Stimulated activated CD4-positive, alpha-beta T cell treated with anti-CD3 and anti-CD28 coated beads, TNF-alpha, amount 100 ng/mL, for 4 hours (primary cell): Measurements from ENCODE around the gene FBXO11.
"Not testable (repeated sequence)": the region's sequence is repeated elsewhere in the genome, so short reads cannot be mapped to it uniquely, and the experiment has no call there.

Experiments used
- DNase-seq, 3 experiments: peaks; one replicate each; pipeline ENCODE4 v3.0.0-alpha.2; 2020; ENCODE audit warnings: low read depth in 3 of 3

Gene FBXO11

DNA sequence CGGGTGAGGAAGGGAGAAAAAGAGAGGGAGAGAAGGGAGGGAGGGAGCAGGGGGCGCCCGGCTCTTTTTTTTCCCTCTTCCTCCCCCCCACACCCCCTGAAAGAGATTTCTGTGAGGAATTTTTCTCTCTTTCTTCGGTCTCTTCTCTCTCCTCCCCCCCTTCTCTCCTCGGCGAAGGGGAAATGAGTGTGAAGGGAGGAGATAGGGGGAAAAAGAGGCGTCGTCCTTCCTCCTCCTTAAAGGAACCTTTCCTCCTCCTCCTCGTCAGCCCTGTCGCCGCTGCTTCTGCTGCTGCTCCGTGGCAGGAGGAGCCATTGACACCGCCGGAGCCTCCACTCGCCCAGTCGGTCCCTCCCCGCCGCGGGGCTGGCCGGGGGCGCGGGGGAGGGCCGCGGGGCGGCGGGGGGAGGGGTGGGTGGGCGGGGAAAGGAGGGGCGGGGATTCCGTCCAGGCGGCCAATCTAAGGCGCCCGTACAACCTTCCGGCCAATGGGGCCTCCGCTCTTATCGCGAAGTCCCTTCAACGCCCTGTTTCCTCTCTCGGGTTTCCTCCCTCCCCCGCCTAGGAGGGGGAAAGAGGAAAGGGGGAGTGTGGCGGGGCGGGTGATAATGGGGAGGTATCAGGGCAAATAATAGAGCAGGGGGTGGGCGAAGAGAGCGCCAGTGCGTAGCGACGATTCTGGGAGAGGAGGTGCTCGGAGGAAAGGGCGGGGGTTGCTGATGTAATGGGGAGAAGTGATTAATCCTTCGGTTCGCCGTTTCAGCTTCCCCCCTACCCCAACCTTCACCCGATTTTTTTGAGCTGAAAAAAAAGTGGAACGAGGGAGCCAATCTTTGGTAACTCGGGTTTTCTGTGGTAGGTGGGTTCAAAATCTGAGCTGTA, at the start of gene FBXO11:
TSS of gene FBXO11 (minus strand) at position 342 of the 882 bp plus-strand sequence. CDS start 778 bp downstream, outside the sequence.
- DNase-seq = peak; percentile 77 to 96 (median 95)

DNA sequence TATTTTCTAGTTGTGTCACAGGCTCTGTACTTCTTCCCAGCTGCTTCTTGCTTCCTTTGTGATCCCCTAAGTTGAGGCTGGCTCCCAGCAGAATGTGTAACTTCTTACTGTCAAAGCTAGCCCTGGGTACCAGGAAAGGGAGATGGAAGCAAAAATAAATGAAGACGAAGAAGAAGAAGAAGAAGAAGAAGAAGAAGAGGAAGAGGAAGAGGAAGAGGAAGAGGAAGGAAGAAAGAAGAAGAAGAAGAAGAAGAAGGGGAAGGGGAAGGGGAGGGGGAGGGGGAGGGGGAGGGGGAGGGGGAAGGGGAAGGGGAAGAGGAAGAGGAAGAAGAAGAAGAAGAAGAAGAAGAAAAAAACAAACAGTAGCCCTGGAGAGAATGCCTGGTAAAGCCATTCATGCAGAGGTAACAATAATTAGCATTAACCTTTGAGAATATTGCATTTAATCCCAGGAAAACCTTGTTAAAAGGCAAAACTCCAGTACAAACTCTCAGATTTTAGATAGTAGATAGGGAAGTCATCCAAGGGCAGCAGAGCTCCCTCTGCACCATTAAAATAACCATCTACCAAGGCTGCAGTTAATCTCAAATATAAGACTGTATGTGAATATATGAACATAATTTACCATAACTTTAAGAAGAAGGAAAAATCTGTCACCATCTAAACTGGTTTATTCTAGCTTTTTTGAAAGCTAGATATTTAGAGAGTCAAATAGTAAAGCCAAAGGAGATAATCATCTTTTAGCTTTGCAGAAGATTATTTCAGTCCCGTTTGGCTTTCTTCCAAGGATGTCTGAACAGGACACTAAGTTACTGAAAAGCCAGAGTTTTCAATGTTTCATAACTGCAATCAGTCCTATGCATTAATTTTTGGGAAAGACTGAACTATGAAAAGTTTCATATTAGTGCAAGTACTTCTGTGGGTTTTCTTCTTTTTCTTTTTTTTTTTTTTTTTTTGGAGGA, 44.3 kb upstream of the FBXO11 start:
- no peak for DNase-seq

DNA sequence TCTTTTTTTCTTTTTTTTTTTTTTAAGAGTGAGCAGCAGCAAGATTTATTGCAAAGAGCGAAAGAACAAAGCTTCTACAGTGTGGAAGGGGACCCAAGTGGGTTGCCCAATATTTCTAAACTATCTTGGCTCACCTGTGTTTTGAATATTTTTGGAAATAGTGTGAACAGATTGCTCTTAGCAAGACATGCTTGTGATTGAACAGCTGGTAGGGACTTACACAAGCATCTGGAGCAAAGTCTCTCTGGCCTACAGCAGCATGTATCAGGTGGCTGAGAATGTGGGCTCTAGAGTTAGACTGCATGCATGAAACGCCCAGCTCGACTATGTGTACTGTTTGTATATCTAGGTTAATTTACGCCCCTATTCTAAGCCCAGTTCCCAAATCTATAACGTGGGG, 40.3 kb upstream of the FBXO11 start:
- no peak for DNase-seq

DNA sequence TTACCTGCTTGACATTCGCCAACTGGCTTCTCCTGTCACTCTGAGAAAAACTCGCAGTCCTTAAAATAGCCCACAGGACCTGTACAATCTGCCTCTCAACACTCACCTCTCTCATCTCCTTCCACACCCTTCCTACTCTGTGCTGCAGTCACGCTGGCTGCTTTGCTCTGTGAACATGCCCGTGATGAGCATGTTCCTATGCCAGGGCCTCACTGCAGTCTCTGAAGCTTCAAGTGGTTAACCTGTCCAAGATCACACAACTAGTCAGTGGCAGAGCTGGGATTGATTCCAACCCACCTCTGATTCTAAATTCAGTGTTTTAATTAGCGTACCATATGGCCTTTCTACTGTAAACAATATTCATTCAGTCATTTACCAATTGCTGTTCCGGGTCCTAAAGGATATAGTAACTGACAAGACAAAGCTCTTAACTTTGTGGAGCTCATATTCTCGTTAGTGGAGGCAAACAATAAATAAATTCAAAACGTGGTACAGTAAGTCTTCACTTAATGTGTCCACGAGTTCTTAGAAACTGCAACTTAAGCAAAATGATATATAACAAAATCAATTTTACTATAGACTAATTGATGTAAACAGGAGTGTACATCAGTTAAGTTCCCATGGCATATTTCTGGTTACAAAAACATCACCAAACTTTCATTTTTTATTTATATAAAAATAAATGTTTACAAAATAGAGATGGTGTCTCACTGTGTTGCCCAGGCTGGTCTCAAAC, 38.9 kb upstream of the FBXO11 start:
- no peak for DNase-seq

DNA sequence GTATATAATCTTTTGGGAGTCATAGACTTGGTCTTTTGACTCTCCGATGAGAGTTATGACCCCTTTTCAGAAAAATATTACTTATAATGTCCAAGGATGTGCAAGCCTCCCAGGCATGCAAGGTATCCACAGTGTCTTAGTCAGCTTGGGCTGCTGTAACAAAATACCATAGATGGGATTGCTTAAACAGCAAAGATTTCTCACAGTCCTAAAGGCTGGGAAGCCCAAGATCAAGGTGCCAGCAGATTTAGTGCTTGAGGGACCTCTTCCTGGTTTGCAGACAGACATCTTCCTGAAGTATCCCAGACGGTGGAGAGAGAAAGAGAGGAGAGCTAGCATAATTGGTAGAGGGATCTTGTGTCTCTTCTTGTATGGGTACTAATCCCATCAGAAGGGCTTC, 35.6 kb upstream of the FBXO11 start:
- no peak for DNase-seq

DNA sequence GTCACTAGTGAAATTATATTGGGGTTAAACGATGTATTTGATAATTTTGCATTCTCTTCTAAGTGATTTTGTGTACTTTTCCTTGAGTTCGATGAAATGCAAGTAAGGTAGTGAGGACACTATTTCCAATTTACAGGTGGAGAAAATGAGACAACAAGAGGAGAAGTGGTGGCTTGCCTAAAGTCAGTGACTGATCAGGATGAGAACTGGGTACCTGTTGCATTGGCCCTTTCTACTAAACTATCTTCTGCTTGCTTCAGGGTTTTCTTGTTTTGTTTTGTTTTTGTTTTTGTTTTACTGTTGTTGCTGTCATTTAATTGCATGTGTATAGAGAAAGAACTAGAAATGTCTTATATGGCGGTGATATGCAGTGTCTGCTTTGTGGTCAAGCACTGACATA, 31.4 kb upstream of the FBXO11 start:
- no peak for DNase-seq

DNA sequence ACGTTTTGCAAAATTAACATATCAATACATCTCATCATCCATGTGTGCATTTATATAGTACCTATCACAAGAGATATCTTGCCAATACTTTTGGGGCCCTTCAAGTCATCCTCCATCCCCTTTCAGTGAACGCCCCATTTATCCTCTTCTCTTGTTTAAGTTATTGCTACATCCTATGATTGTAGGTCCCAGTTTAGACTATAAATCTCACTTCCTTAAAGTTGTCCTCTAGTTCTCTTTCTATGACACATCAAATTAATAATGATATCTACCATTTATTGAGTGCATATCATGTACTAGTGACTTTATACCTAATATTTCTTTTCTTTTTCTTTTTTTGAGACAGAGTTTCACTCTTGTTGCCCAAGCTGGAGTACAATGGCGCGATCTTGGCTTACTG, 28.8 kb upstream of the FBXO11 start:
- no peak for DNase-seq

DNA sequence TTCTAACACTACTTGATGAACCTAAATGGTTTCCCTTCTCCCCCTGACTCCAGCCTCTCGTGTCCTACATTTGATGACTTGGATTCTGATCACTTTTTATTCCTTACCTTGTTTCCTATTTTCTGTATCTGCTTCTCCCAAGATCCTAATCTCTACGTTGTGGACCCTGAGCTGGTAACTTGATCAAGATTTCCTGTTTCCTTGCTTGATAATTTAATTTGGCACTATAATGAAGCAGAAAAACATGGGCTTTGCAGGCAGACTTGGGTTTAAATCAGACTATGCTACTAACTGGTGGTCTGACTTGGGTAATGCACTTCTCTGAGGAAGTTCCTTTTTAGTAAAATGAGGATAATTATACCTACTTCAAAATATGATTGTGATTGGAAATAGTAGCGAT, 11.7 kb upstream of the FBXO11 start:
- DNase-seq = no peak

DNA sequence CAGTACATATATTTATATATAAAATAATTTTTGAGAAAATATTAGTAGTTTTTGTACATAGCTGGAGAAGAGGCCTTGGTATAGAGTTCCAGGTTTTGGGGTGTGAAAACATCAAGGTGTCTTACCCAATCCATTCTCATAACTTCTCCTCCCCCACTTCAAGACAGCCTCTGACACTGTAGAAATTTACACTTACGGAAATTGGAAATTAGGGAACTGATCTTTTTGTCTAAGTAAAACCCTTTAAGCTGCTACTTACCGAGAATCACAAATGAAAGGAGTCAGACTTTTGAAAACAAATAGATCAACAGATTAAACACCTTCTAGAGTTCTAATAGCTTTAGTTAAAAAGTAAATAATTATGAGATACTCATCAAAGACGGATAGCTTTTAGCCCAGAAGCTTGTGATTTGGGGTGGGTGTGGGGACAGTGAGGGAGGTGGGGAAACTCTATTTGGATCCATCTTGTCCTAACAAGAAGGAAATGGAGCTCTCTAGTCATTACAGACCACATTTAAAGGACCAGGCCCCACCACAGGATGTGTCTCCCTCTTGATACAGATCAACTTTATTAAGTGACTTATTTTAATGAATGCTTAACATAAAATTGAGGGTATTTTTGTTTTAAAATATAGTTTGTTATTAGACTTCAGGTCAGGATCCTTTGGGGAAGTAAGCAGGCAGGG, 11.1 kb upstream of the FBXO11 start:
- no peak for DNase-seq

DNA sequence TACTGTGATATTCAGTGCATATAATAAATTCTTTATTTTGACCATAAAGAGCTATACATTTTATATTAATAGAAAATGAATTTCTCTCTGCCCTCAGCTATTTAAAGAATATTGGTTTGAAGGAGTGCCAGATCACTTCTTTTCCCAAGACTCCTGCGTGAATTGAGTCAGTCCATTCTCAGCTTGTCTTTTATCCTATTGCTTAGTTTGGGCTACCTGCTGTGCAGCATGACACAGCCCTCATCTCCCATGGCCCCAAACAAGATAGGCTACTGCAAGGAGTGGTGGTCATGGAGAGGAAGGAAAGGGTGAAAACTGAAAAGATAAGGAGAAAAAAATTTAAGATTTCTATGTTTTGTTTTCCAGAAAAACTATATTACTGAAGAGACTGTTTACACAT, 10.1 kb upstream of the FBXO11 start:
- no peak for DNase-seq

DNA sequence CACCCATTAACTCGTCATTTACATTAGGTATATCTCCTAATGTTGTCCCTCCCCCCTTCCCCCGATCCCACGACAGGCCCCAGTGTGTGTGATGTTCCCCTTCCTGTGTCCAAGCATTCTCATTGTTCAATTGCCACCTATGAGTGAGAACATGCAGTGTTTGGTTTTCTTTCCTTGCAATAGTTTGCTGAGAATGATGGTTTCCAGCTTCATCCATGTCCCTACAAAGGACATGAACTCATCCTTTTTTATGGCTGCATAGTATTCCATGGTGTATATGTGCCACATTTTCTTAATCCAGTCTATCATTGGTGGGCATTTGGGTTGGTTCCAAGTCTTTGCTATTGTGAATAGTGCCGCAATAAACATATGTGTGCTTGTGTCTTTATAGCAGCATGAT, 4.4 kb upstream of the FBXO11 start:
- not testable (repeated sequence) for DNase-seq

DNA sequence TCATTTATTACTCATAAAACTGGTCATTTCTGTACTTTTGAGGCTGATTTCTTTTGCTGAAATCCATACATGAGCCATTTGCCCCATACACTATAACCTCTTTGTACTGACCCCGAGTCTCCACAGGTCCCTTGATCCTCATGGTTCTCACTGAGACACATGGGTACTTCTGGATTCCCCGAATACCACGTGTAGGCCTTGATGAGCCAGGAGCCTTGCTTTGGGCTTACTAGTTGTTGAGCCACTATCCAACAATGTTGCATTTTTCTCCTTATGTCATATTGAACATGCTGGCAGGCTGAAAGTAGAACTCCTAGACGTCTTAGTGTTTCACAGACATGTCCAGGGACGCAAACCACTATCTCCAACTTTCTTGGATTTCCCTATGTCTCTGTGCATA, 2.4 kb upstream of the FBXO11 start:
- DNase-seq = no peak

DNA sequence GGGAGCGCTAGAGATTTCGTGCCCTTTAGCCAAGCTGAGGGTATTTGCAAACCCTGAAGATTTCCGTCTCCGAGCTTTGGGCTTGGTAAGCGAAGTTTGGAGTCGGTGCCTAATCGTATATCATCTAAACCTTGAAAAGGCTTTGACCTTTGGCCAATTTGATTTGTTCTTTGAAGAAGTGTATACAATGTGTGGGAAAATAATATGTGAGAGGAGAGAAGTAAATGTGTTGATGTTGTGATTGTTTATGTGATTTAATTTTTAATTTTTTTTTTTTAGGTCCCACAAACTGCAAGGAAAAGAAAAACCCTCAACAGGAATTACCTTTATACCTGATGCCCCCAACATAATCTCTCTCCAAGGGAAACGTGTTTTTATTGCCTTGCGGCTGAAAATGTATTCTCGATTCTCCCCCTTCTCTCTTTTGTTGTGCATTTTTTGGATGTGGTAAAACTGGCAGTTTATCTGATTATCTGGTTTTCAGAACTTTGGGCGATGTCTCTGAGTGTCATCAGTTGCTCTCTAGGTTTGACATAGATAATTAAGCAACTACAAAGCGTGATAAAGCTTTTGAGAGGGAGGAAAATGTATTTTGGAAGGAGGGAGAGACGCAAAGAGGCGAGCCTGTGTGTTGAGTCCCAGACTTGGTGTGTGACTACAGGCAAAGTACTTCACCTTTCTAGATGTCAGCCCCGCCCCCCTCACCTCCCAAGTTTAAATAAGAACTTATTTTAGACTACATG, 912 bp upstream of the FBXO11 start:
- no peak for DNase-seq

DNA sequence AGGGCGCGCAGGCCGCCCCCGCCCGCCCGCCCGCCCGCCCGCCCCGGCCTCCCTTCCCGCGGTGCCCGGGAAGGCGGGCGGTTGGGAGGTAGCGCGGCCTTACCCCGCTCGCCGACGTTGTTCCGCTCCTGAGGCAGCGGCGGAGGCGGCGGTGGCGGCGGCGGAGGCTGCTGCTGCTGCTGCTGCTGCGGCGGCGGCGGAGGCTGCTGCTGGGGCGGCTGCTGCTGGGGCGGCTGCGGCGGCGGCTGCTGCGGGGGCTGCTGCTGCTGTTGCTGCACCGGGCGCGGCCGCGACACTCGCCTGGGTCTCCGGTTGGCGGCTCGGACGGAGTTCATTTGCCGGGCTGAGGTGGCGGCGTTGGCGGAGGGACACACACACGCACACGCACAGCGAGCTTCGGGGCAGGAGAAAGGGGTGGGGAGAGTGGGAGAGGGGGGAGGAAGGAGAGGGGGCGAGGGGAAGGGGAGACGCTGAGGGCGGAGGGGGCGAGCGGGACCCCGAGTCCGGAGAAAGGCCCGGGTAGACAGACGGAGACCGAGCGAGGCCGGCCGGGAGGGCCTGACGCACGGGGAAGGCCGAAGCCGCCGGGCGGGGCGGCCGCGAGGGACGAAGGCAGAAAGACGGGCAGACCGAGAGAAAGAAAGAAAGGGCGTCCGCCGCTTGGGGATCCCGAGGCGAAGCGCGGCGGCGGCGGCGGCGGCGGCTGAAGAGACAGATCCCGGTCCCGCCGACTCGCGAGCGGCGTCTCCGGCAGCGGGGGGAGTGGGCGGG, 727 bp downstream of the FBXO11 start:
- peak; percentile 40 to 52 (median 44) for DNase-seq

DNA sequence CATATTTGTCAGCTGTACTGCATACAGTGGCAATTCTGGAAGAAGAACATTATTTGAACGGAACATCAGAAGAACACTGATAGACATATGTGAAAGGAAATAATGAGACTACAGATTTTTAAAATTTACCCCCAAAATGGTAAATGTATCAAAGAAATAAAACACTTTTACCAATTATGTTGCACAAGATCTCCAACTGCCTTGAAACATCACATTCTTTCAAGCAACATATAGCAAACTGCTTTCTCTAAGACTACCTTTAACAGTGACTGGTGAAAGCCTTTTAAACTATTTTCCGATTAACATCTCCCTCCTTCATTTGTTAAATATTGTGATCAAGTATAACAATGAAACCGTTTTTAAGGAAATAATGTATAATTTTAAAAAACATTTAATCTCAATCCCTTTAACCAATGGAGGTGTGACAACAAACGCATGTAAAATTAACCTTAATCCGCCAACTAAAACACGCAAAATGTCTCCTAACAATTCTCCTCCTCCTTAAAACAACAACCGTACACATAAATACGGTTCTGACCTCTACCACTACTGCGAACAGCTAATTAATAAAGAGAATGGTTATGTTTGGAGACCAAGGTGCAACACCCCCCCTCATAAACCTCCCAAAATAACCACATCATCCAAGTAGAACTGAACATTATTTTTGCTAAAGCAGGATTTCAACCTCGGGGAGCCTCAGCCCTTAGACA, 2.4 kb downstream of the FBXO11 start:
- DNase-seq = no peak

DNA sequence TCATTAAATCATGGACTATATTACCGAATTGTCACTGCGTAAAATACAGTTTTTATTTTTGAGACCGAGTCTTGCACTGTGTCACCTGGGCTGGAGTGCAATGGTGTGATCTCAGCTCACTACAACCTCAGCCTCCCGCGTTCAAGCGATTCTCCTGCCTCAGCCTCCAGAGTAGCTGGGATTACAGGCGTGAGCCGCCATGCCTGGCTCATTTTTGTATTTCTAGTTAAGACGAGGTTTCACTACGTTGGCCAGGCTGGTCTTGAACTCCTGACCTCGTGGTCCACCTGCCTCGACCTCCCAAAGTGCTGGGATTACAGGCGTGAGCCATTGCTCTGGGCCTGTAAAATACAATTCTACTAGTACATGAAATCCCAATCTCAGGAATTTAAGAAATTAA, 4.4 kb downstream of the FBXO11 start:
- not testable (repeated sequence) for DNase-seq

DNA sequence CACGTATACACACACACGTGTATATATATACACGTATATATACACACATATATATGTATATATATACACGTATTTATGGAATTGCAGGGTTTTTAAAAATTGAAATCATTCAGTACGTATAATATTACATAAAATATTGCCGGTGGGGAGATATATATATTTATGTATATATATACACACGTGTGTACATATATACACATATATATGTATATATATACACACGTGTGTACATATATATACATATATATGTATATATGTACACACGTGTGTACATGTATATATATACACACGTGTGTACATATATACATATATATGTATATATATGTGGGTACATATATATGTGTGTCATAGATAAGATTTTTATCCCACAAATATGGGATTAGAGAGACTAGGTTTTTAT, 5.4 kb downstream of the FBXO11 start:
- no peak for DNase-seq

DNA sequence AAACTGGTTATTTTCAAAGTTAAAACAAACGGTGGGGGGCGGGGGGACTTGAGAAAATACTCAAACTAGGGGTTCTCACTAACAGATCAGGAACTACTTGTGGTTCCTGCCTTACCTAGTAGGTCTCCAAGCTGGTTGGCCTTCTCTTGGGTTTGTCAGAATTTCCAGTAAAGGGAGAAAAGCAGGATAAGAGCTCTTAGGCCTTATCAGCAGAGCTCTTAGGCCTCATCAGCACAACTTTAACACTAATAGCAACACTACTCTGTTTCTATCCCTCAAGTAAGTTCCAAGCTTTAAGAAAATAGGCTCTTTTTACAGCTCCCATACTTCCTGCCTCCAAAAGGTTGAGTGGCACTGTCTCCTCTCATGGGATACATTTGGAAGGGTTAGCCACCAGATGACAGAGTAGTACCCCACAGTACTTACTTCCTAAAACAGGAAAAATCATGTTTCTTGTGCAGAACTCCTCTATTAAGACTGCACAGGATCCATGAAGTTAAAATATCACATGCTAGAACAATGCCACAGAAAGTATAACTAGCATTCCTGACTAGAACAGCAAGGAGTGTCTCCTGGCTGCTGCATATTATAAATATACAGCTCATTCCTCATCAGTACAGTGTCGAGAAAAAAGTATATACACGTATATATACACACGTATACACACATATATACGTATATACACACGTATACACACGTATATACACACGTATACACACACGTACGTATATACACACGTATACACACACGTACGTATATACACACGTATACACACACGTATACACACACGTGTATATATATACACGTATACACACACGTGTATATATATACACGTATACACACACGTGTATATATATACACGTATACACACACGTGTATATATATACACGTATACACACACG, 6.1 kb downstream of the FBXO11 start:
- no peak for DNase-seq
